Retinal pigment epithelial cell (primary cell): ENCODE data around the gene C11orf97.
"Not testable (repeated sequence)": the region's sequence is repeated elsewhere in the genome, so short reads cannot be mapped to it uniquely, and the experiment has no call there.

Experiments used
- DNase-seq: peaks from one replicate; pipeline ENCODE4 v3.0.0-alpha.2; 2010; ENCODE audit warnings: low read depth
- H3K4me3 ChIP-seq: 2 replicates; pipeline ENCODE4 v1.5.1; 2011; ENCODE audit warnings: mild to moderate bottlenecking, low read length, control low read depth, moderate library complexity
- TF ChIP-seq, protein P1 (sequence below): conservative IDR thresholded peaks from 2 replicates; pipeline ENCODE4 v1.5.1; 2011; ENCODE audit warnings: low read depth, low read length, control low read depth, inconsistent platforms

The C11orf97 gene

DNA sequence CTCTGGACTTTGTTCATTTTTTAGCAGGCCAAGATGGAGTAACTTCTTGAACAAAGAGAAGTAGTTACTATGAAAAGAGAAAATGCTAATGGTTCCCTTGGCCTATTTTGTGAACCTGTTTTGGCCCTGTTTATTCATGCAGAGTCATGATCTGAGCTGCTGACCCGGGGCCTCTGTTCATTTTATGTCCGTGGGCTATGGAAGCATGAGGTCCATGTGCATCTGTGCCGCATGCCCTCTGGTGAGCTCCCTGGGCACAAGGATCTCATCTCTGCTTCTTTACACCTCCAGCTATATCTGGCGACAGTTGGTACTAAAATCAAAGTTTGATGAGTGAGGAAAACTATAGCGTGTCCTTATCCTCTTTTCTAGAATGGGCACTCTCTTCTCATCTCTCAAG, 55.9 kb downstream of the C11orf97 start:
- H3K4me3 ChIP-seq: no peak overlapping the region
- TF ChIP-seq, protein P1, sequence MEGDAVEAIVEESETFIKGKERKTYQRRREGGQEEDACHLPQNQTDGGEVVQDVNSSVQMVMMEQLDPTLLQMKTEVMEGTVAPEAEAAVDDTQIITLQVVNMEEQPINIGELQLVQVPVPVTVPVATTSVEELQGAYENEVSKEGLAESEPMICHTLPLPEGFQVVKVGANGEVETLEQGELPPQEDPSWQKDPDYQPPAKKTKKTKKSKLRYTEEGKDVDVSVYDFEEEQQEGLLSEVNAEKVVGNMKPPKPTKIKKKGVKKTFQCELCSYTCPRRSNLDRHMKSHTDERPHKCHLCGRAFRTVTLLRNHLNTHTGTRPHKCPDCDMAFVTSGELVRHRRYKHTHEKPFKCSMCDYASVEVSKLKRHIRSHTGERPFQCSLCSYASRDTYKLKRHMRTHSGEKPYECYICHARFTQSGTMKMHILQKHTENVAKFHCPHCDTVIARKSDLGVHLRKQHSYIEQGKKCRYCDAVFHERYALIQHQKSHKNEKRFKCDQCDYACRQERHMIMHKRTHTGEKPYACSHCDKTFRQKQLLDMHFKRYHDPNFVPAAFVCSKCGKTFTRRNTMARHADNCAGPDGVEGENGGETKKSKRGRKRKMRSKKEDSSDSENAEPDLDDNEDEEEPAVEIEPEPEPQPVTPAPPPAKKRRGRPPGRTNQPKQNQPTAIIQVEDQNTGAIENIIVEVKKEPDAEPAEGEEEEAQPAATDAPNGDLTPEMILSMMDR: no peak

DNA sequence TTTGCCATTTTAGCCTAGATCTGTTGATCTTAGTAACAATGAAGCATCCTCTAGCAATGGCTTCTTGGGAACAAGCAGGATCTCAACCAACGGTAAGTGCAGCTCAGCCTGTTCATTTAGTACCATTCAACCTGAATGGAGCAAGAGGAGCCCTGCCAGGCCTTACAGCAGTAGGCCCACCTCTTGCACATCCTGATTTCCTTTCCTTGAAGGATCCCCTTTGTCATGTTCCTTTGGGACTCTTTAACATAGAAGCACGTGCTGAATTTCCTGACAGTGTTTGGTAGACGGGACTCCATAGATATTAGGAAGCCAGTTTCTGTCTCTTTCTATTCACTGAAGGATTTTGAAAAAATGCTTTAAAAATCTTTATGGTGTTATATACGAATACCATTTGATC, 56.5 kb downstream of the C11orf97 start:
- no peak for DNase-seq
- TF ChIP-seq, protein P1: no peak
- no peak overlapping the region for H3K4me3 ChIP-seq

More for the DNA sequence above, 55.9 kb downstream of the C11orf97 start:
- no peak for DNase-seq

DNA sequence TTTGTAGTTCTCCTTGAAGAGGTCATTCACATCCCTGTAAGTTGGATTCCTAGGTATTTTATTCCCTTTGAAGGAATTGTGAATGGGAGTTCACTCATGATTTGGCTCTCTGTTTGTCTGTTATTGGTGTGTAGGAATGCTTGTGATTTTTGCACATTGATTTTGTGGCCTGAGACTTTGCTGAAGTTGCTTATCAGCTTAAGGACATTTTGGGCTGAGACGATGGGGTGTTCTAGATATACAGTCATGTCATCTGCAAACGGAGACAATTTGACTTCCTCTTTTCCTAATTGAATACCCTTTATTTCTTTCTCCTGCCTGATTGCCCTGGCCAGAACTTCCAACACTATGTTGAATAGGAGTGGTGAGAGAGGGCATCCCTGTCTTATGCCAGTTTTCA, 60.7 kb downstream of the C11orf97 start:
- not testable (repeated sequence) for DNase-seq, H3K4me3 ChIP-seq

DNA sequence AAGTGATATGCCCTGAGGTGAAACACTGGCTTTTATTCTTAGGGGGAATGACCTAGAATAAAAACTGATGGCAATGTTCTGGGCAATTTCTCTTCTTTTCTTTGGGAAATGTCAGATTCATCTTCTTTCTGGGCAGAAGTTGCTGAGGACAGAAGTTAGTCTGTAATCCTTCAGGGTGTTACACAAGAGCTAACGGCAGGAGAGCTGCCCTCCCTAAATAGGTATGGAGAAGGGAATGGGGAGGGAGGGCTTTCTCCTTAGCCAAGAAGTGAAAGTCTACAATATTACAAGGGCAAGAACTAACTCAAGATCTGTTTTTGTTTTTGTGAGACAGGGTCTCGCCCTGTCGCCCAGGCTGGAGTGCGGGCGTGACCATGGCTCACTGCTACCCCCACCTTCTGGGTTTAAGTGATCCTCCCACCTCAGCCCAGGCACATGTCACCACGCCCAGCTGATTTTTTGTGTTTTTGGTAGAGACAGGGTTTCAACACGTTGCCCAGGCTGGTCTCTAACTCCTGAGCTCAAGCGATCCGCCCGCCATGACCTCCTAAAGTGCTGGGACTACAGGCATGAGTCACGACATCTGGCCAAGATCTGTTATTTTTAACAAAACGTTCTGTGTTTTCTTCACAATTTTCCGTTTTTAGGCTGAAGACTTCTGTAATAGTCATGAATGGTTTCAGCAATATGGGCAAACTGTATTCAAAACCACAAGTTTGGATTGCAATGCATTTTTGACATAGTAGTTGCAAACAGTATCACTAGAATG, 62.1 kb downstream of the C11orf97 start:
- no peak for DNase-seq
- no peak overlapping the region for H3K4me3 ChIP-seq
- TF ChIP-seq, protein P1: no peak

DNA sequence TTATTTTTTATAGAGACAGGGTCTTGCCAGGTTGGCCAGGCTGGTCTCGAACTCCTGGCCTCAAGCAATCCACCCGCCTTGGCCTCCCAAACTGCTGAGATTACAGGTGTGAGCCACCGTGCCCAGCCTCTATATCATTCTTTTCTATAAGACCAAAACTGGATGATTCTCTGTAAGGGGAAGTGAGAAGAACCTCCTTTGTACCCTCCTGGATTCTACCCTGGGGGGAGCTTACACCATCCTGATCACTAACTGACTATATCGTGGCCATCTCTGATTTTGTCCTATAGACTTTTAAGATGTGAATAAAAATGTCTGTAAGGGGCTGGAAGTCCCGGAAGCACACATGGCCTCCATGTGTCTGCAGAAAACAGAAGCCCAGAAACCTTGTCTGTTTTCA, 64.0 kb downstream of the C11orf97 start:
- H3K4me3 ChIP-seq: no peak overlapping the region
- no peak for DNase-seq
- TF ChIP-seq, protein P1: no peak

DNA sequence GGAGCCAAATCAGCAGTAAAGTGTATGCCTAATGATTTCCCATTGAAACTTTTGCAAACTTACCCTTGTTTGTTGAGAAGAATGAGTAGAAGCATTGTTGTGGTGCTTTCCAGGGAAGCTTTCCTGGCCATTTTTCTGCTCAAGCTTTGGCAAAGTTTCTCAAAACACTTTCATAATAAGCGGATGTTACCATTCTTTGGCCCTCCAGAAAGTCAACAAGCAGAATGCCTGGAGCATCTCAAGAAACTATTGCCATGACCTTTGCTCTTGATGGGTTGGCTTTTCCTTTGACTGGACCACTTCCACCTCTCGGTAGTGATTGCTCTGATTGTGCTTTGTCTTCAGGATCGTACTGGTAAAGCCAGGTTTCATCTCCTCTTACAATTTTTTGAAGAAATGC, 65.6 kb downstream of the C11orf97 start:
- no peak overlapping the region for H3K4me3 ChIP-seq
- TF ChIP-seq, protein P1: no peak
- DNase-seq: no peak
